Ecto neural progenitor cell (in vitro differentiated cells): ENCODE data around the gene ERGIC1.
A peak's percentile ranks its signal among the peaks of the same experiment; 100 is the strongest.
"Not testable (repeated sequence)": the region's sequence is repeated elsewhere in the genome, so short reads cannot be mapped to it uniquely, and the experiment has no call there.

Source experiments
- DNase-seq: peaks from one replicate; pipeline ENCODE4 v3.0.0-alpha.2; 2018; ENCODE audit warnings: low spot score

Gene ERGIC1, protein sequence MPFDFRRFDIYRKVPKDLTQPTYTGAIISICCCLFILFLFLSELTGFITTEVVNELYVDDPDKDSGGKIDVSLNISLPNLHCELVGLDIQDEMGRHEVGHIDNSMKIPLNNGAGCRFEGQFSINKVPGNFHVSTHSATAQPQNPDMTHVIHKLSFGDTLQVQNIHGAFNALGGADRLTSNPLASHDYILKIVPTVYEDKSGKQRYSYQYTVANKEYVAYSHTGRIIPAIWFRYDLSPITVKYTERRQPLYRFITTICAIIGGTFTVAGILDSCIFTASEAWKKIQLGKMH

DNA sequence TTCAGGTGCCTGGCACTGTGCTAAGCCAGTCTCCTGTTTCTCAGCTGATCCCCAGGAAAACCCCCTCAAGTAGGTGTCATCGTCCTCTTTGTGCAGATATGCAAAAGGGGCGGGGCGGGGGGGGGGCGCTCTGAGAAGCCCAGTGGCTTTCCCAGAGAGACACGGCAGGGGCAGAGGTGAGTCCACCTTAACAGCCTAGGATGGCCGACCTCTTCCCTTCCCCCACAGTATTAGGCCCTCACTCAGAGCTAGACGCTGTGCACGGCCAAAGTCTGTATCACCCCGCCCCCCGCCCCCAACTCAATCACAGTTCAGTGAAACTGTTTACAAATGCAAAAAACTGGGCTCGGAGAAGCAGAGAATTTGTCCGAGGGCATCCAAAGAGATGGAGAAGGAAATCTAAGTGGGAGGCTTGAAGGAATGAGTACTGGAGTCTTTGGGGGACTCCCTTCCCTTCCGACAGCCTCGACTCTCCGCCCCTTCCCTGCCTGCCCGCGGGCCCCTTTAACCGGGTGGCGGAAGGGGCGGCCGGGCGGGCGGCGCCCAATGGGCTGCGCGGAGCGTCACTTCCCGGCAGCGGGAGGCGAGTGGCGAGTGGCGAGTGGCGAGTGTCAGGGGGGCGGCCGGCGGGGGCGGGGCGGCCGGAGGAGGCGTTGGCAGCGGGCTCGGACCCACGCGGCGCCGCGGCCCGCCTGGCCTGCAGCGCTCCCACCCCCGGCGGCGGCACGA is at the start of gene ERGIC1:
TSS of gene ERGIC1 (plus strand) at position 566 of the 729 bp plus-strand sequence. CDS start at position 729, 163 bp downstream.
- DNase-seq: peak; percentile 87

DNA sequence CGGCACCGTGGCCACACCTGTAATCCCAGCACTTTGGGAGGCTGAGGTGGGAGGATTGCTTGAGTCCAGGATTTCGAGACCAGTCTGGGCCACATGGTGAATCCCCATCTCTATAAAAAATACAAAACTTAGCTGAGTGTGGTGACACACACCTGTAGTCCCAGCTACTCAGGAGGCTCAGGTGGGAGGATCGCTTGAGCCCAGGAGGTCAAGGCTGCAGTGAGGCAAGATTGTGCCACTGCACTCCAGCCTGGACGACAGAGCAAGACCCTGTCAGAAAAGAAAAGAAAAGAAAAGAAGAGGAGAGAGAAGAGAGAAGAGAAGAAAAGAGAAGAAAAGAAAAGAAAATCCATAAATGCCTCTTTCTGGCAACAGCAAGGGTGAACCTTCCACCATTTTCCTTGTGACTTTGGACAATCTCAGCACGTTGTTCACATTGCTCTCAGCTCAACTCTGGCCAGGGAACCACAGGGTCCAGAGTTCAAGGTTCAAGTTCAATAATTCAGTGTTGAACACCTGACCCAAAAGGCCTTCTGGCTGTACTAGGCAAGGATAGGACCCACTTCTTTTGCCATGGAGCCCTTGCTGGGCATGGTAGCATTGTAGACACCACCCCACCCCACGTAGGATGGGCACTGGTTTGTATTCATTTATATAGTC is 48.5 kb upstream of the ERGIC1 start:
- DNase-seq: no peak

DNA sequence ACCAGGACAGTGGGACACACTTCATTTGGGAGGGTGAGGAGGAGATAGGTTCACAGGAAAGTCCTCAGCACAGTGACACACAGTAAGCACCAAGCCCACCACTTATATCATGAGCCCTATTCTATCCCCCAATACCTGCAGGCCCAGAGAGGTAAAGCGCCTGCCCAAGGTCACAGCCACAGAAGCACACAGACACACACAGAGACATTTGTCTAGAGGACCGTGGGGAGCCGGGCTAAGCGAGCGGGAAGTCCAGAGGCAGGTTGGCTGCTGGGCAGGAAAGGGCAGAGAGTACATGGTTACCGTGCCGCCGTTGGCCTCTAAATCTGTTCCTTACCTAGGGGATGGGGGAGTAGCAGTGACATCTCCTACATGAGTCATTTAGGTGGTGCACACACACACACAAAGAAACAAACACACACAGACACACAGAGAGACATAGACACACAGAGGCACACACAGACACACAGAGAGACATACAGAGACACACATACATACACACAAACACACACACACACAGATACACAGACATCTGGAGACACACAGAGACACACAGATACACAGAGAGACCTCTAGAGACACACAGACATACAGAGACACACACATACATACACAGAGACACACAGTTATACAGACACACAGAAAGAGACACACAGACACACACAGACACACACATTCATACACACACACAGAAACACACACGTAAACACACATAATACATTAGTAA is 47.2 kb upstream of the ERGIC1 start:
- DNase-seq: no peak

DNA sequence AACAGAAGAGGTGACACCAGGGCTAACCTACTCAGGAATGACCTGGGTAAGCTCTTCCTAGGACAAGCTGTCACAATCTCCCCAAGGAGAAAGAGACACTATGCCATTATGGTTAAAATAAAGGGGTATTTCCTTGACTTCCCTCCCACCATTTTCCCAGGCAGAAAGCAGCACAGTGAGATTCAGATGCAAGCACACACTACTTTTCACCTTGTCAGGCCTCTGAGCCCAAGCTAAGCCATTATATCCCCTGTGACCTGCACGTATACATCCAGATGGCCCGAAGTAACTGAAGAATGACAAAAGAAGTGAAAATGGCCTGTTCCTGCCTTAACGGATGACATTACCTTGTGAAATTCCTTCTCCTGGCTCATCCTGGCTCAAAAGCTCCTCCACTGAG is 46.5 kb upstream of the ERGIC1 start:
- DNase-seq: not testable (repeated sequence)

DNA sequence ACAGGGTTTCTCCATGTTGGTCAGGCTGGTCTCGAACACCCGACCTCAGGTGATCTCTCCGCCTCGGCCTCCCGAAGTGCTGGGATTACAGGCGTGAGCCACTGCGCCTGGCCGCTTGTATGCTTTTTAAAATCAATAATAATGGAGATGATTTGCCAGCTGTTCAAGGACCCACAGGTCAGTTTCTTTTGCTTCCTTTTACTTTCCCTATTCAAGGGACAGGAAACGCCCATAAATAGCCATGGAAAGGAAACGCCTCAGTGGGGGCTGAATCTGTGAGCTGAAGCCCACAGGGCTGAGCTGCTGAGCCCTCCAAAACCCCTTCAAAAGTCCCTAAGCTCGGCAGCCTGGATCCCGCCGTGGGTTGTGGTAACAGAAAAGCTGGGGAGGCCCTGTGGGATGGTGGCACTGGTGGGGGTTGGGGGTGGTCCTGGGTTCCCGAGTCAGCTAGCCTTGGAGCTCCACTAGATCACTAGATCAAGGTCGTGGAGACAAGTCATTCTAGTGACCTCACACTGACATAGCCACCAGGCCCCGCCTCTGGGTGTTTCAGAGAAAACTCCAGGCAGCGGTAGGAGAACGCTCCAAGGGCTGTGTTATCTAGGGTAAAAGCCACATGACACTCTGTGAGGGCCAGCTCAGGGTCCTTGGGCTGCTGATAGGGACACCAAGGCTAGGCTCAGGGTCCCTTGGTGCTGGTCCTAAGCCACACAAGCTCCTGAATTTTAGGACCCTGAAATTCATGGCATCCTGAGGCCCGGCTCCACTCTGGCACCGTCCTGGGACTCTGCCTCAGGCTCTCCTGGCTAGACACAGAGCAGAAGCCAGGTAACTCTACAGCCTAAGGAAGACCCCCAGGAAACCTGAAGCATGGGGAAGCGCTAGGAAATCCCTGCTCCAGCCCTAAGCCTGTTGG is 45.0 kb upstream of the ERGIC1 start:
- no peak for DNase-seq

DNA sequence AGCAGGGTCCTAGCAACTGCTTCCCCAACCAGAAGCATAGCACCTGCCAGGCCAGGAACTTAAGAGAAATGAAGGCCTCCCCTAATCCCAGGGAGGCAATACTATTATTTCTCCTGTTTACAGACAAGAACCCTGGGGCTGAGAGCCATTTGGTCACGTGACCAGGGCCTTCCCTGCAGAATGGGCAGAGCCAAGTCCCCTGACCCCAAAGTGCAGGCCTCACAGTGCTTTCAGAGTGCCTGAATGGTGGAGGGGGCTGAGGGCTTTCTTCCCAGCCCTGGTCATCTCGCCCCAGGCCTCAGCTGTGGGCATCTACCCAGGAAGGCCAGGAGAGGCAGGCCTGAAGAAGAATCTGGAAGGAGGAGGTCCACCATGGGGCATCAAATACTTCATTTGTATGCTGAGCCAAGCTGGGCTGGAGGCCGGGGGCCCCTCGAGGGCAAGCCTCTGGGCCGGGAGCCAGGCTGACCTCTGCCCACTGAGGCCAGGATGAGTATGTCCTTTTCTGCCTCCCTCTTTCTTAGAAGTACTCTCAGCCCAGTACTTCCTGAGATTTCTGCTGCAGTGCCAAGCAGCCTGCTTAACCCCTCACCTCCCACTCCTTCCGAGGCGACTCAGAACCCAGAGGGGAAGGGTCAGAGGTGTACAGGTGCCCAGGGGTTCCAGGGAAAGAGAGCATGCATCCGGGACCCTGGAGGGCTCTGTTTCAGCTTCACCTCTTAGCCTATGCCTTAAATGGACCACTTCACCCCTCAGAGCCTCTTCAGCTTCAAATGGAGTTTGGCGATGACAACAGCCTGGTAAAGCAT is 44.2 kb upstream of the ERGIC1 start:
- no peak for DNase-seq

DNA sequence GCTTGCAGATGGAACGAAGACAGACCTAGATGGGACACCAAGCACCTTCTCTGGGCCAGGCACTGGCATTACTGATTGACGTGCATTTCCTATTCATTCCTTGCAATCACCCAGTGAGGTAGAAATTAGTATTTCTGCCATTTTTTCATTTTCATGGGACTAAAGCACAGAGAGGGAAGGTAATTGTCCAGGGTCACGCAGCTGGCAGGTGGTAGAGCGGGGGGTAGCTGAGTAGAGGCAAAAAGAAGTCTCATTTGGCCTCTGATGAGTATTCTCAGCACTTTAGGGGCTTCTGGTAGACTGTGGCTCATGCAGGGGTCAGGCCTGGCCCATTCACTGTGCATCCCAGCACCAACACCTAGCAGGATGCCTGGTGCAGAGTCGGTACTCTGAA is 43.6 kb upstream of the ERGIC1 start:
- DNase-seq: no peak

DNA sequence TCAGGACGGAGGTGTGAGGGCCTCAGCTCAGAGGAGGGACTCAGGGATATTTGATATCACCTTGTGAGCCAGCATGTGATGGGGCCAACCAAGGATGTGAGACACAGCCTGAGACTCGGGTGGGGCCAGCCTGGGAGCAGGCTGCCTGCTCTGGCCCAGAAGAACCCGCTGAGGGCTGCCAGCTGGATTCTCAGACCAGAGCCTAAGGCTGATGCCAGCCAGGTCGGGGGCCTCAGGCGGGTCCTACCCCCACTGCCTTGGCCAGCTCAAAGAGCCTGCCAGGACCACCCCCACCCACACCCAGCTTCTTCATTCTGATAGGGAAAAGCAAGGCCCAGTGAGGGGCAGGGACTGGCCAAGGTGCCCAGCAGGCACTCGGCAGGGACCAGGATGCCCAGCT is 42.8 kb upstream of the ERGIC1 start:
- no peak for DNase-seq

DNA sequence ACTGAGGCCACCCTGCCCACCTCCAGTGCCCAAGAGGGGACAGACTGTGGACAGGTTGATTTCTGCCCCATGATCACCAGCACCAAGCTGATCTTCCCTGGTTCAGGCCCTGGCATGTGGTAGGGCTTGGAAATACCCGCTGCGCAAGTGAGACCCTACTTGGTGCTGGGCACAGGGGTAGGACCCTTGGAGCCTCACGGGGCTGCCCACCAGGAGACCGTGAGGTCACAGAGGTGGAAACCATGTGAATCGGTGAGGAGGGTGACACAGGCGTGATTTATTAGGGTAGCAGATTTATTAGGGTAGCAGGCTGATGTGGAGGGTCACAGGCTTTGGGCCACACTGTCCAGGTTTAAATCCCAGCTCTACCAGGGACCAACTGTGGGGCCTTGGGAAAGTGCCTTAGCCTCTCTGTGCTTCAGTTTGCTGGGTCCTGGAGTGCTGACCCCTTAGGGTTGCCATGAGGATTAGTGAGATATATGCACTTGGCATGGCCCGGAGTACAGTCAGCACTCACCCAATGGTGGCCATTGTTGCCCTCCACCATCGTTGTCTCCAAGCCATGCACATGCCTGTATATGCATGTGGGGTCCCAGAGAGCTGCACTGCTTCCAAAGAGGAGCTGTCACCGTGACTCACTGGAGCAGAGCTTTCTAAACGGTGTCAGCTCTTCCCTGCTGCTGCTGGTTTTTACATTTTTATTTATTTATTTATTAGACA is 42.2 kb upstream of the ERGIC1 start:
- DNase-seq: no peak

DNA sequence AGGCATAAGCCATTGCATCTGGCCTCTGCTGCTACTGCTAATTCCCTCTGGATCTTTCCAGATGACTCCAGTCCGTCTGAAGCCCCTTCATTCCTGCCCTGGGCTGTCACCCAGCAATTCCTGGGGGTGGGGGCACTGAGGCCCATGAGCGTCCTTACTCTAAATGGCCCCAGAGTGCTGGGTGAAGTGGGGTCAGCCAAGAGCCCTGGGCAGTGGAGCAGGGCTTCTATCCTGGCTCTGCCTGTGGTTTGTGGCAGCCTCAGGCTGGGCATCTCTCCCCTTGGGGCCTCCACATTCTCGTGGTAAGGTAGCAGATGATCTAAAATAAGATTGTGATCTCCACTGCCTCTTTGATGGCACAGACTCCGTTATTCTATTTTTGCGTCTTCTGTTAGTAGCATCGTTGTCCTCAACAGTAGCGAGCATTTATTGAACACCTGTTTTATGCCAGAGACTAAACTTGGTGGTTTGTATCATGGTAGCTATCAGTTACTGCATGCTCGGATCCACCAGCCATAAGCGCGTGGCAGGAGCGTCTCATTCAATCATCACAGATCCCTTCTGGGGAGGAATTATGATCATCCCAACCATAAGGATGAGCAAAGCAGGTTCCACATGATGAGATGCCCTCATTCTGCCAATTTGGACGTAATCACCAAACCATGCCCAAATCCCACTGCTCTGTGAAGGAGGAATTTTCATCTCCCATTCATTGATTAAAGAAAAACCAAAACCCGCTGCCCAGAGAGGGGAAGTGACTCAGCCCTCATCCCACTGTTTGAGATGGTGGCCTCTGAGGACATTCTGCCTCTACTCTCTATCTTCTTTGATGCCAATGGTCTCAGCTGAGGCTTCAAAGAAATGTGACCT is 41.1 kb upstream of the ERGIC1 start:
- no peak for DNase-seq

DNA sequence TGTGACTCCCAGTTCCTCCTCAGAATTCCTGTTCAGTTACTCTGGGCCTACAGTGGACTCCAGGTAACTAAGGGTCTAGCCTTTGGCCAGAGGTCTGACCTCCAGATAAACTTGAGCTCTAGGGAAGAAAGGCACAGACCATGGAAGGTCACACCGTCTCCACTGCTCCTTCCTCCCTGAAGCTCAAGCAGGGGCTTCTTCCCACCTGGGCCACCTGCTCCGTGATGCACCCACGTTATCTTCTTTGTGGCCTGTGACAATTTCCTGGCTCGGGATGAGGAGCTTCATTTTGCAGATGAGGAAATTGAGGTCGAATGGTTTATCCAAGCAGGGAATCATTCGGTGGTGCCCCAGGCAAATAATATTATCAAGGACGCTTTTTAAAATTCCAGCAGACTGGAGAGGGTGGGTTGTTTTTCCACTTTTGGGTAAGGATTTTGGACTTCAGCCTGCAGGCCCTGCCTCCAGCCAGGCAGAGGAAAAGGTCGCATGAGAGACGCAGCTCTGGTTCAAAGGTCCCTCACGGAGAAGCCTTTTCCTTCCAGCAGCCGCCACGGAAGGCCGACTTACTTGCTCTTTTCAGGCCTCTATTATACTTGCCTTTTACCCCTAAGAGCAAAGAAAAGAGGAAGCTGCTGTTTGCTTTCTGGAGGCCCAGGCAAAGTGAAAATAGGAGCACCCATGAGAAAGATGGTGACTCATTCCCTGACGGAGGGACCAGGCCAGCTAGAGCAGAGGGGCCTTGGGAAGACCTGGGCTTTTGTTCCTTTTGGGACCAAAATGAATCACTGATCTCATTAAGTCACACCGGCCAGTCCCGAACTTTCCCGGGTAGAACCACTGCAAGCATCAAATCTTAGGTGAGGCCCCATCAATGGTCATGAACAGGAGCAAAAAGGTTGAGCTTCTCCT is 40.2 kb upstream of the ERGIC1 start:
- no peak for DNase-seq

DNA sequence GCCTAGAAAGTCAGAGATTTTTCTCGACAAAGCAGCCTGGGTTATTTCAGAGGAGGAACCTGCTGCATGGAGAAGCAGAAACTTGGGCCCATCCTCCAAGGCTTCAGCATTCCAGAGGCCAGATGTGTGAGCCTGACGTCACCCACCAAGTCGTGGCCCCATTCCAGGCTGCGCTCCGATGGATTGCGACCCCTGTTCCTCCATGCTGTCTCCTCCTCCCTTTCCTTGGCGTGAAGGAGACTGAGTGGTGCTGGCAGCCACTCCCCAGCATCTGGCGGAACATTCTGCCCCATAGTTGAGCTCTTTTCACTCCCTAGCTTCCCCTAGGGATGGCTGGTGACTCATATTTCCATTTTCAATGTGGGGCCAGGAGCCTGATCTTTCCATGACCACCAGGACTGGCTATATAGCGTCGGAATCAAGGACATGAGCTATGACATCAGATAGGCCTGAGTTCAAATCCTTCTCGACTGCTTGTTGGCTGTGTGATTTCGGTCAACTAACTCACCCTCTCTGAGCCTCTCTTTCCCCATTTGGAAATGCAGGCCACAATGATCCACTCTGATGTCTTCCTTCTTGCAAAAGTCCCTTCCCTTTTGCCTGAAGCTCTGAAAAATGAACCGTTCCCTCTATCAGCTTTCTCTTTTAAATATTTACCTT is 38.6 kb upstream of the ERGIC1 start:
- DNase-seq: no peak

DNA sequence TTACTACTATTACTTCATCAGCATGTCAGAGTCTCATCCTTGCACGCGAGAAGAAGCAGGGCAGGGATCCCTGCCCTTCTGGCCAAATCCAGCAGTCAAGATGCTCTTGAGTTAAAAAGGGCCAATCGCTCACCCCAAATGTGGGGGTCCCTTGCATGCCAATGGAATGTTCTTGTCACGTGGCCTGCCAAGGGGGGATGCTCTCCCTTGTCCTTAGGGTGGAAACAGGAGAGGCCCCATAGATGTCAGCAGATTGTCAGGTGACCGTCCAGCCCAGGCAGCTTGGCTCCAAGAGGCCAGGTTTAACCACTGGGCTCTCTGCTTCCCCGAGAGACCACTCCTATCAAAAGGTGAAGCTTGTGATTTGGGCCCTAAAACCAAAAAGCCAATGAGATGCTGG is 37.7 kb upstream of the ERGIC1 start:
- DNase-seq: no peak

DNA sequence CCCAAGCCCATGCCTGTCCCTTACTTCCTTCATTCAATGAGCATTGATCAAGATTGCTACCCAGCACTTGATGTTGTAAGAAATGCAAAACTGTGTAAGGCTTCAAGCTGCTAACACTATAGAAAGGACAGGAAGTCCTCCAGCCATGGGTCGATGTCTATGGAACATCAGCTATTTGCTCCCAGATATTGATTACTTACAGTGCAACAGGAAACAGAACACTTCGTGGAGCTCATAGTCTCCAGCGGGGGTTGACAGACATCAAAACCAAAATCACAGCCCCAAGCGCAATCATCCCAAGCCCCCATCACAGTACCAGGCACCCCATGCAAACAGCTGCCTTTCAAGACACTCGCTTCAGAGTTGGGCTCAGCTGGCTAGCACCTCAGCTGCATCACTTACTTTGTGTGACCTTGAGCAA is 36.3 kb upstream of the ERGIC1 start:
- no peak for DNase-seq

DNA sequence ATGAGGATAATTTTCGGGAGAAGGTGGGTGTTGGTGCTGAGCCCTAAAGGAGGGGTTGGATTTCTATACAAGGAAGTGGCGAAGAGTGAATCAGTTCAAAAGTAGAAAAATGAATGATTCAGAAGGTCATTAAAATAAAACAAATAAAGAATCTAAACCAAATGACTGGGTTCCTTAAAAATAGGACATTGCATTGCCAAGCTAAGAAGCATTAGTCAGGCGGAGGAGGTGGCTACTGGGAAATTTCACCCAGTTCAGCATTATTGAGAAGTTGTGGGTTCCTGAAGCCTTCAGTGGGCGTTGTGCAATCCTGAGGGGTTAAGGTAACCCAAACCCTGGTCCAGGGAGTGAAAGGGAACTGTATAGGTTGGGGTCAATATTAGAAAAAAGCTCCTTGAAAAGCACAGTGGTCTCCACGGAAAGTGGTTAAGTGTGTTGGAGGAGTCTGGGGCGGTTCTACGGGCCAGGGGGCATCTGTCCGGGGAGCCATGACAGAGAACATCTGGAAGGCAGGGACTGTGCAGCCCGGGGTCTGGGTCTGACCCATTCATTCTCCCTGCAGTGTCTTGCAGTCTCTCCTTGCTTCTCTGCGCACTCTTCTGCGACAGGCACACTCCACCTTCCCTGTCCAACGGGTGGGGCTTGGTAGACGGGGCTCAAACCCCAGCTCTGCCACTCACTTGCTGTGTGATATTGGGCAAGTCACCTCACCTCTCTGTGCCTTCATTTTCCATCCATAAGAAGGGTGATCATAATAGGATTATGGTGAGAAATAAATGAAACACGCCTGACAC is 35.4 kb upstream of the ERGIC1 start:
- no peak for DNase-seq

DNA sequence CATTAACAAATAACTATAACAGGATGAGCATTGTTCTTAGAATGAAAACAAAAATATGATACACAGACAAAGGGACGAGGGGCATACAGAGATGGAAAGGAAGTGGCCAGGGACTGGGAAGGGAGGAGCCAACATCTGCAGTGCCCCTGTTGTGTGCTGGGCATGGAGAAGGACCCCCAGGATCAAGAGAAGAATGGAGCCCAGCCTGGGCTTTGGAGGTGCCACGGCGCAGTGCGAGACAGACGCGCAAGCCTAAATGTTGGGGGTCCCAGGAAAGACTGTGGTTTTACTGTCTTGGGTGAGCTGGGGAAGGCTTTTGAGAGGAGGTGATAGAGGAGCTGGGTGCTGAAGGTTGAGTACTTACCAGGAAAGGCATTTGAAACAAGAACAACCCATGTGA is 34.6 kb upstream of the ERGIC1 start:
- no peak for DNase-seq
